Stimulated activated naive CD8-positive, alpha-beta T cell treated with anti-CD3 and anti-CD28 coated beads, Interleukin-15, Interleukin-2, amounts not matched to agents 100 U/mL and 50 U/mL, for 24 hours (primary cell): Measurements from ENCODE around the gene RAB11FIP2.

ENCODE experiments used
- ATAC-seq: fragments of 150-1000 bp; cut with Tn5 transposase; one replicate; pipeline ENCODE4 v1.10.0; 2021
- DNase-seq: peaks from one replicate; pipeline ENCODE4 v3.0.0; 2021

RAB11FIP2 gene

GRCh38 chr10:117980755-117981702 is 65.7 kb downstream of the RAB11FIP2 start:
- DNase-seq (no peak), ATAC-seq (no peak)

GRCh38 chr10:117980216-117980615 is 66.5 kb downstream of the RAB11FIP2 start:
- DNase-seq: no peak

GRCh38 chr10:117972168-117972837 is 74.4 kb downstream of the RAB11FIP2 start:
- DNase-seq (no peak), ATAC-seq (no peak)

More at GRCh38 chr10:117980216-117980615, 66.5 kb downstream of the RAB11FIP2 start:
- no peak for ATAC-seq

GRCh38 chr10:117970962-117971361 is 75.8 kb downstream of the RAB11FIP2 start:
- DNase-seq (no peak), ATAC-seq (no peak)

GRCh38 chr10:117969592-117969991 is 77.1 kb downstream of the RAB11FIP2 start:
- DNase-seq (no peak), ATAC-seq (no peak)

- DNase-seq (no peak), ATAC-seq (no peak)
Measured at GRCh38 chr10:117968354-117969182, 78.2 kb downstream of the RAB11FIP2 start.

- DNase-seq: no peak
- ATAC-seq: no peak
Measured at GRCh38 chr10:117967149-117967650, 79.5 kb downstream of the RAB11FIP2 start.

GRCh38 chr10:117965984-117966383 is 80.8 kb downstream of the RAB11FIP2 start:
- ATAC-seq (no peak), DNase-seq (no peak)

GRCh38 chr10:117964536-117964935 is 82.2 kb downstream of the RAB11FIP2 start:
- DNase-seq (no peak), ATAC-seq (no peak)

GRCh38 chr10:117960345-117960935 is 86.3 kb downstream of the RAB11FIP2 start:
- ATAC-seq: no peak
- no peak for DNase-seq

- DNase-seq: no peak
- no peak for ATAC-seq
Measured at GRCh38 chr10:117956972-117957371, 89.8 kb downstream of the RAB11FIP2 start.

- no peak for ATAC-seq
- DNase-seq: no peak
Measured at GRCh38 chr10:117955176-117955575, 91.6 kb downstream of the RAB11FIP2 start.
